ENCODE results near the gene NR3C1. TPM values are rescaled to one million over a fixed set of nuclear protein-coding genes. Genes with fewer than 3 reads are reported as not detected.

NR3C1 gene
- total RNA-seq, 2 donors from 2014 or later = 9.5 to 20.5 TPM

- H3K27ac ChIP-seq (ENCODE audit: low read depth, low read length) = no peak overlapping the region
- peaks cover 3% of the 10 kb centered on the region for H3K4me1 ChIP-seq (ENCODE audit: control insufficient read depth, insufficient read depth, low read length)
- Mint-ChIP-seq H3K4me3 (no peak overlapping the region), H3K27ac (no peak overlapping the region), H3K4me1 (peaks cover 14% of the 10 kb centered on the region), H3K36me3 (ENCODE audit: low read depth) (peaks cover 6% of the 10 kb centered on the region), H3K9me3 (no peaks in the 10 kb centered on the region), H3K27me3 (ENCODE audit: insufficient read depth) (no peaks in the 10 kb centered on the region)
- no peaks in the 10 kb centered on the region for H3K27me3 ChIP-seq (ENCODE audit: control insufficient read depth, insufficient read depth, low read length, poor library complexity, severe bottlenecking)
- no peak overlapping the region for H3K4me3 ChIP-seq (ENCODE audit: low read length)
- TF ChIP-seq CTCF (conservative IDR thresholded peaks at IDR 0.05) = no peak
- 96 to 97% methylated on average over 3 to 4 of the region's 4 CpGs for WGBS, 2 experiments (ENCODE audit: insufficient coverage in 1 of 2, insufficient read length in 1 of 2)
- no peak overlapping the region for H3K9ac ChIP-seq (ENCODE audit: extremely low read depth, low read length, poor library complexity, severe bottlenecking)
- DNase-seq = no peak
- peaks cover 4% of the 10 kb centered on the region for H3K36me3 ChIP-seq (ENCODE audit: control insufficient read depth, insufficient read depth, low read length)
- H3K9me3 ChIP-seq (ENCODE audit: control insufficient read depth, low read length) = no peaks in the 10 kb centered on the region
These were observed 86.4 kb downstream of the NR3C1 start for GRCh38 chr5:143316844-143317631.

- 96% methylated on average over 5 of the region's 6 CpGs; no CpG with 5 or more reads in 1 of the 2 experiments for WGBS, 2 experiments (ENCODE audit: insufficient coverage in 1 of 2, insufficient read length in 1 of 2)
- no peaks in the 10 kb centered on the region for H3K9me3 ChIP-seq (ENCODE audit: control insufficient read depth, low read length)
- no peaks in the 10 kb centered on the region for H3K27me3 Mint-ChIP-seq (ENCODE audit: insufficient read depth)
- H3K4me1 ChIP-seq (ENCODE audit: control insufficient read depth, insufficient read depth, low read length) = peaks cover 3% of the 10 kb centered on the region
- H3K9ac ChIP-seq (ENCODE audit: extremely low read depth, low read length, poor library complexity, severe bottlenecking) = no peak overlapping the region
- peaks cover 14% of the 10 kb centered on the region for H3K4me1 Mint-ChIP-seq
- H3K36me3 Mint-ChIP-seq (ENCODE audit: low read depth) = peaks cover 12% of the 10 kb centered on the region
- H3K27me3 ChIP-seq (ENCODE audit: control insufficient read depth, insufficient read depth, low read length, poor library complexity, severe bottlenecking) = no peaks in the 10 kb centered on the region
- no peaks in the 10 kb centered on the region for H3K9me3 Mint-ChIP-seq
- H3K36me3 ChIP-seq (ENCODE audit: control insufficient read depth, insufficient read depth, low read length) = peaks cover 5% of the 10 kb centered on the region
- no peak overlapping the region for H3K27ac Mint-ChIP-seq
- no peak overlapping the region for H3K4me3 ChIP-seq (ENCODE audit: low read length)
- H3K27ac ChIP-seq (ENCODE audit: low read depth, low read length) = no peak overlapping the region
- no peak for TF ChIP-seq CTCF (conservative IDR thresholded peaks at IDR 0.05)
- H3K4me3 Mint-ChIP-seq = no peak overlapping the region
- no peak for DNase-seq
These were observed 87.1 kb downstream of the NR3C1 start for GRCh38 chr5:143316337-143316736.

- H3K9me3 ChIP-seq (ENCODE audit: control insufficient read depth, low read length) = no peaks in the 10 kb centered on the region
- H3K36me3 ChIP-seq (ENCODE audit: control insufficient read depth, insufficient read depth, low read length) = peaks cover 9% of the 10 kb centered on the region
- H3K27ac ChIP-seq (ENCODE audit: low read depth, low read length) = no peak overlapping the region
- no peaks in the 10 kb centered on the region for H3K27me3 ChIP-seq (ENCODE audit: control insufficient read depth, insufficient read depth, low read length, poor library complexity, severe bottlenecking)
- Mint-ChIP-seq H3K27ac (no peak overlapping the region), H3K4me3 (no peak overlapping the region), H3K9me3 (no peaks in the 10 kb centered on the region), H3K36me3 (ENCODE audit: low read depth) (peaks cover 16% of the 10 kb centered on the region), H3K4me1 (peaks cover 14% of the 10 kb centered on the region), H3K27me3 (ENCODE audit: insufficient read depth) (no peaks in the 10 kb centered on the region)
- DNase-seq = no peak
- H3K4me3 ChIP-seq (ENCODE audit: low read length) = no peak overlapping the region
- no peak for TF ChIP-seq CTCF (conservative IDR thresholded peaks at IDR 0.05)
- peaks cover 3% of the 10 kb centered on the region for H3K4me1 ChIP-seq (ENCODE audit: control insufficient read depth, insufficient read depth, low read length)
- WGBS, 2 experiments (ENCODE audit: insufficient coverage in 1 of 2, insufficient read length in 1 of 2) = 89 to 92% methylated on average over 6 of the region's 6 CpGs
- no peak overlapping the region for H3K9ac ChIP-seq (ENCODE audit: extremely low read depth, low read length, poor library complexity, severe bottlenecking)
These were observed 87.6 kb downstream of the NR3C1 start for GRCh38 chr5:143315929-143316328.

All from endodermal cell (in vitro differentiated cells).